Ishikawa (cell line): ENCODE measurements around the gene TUBB1.

Source experiments
- CEBPB ChIP-seq: IDR thresholded peaks from 2 replicates; pipeline ENCODE4 v1.6.1; 2012
- CREB1 ChIP-seq: IDR thresholded peaks from 2 replicates; pipeline ENCODE4 v1.6.1; 2012; ENCODE audit warnings: low read depth
- EGR1 ChIP-seq: IDR thresholded peaks from 2 replicates; pipeline ENCODE4 v1.6.1; 2012
- EP300 ChIP-seq: IDR thresholded peaks from 2 replicates; pipeline ENCODE4 v1.6.1; 2012; ENCODE audit warnings: borderline replicate concordance
- FOXM1 ChIP-seq: IDR thresholded peaks from 2 replicates; pipeline ENCODE4 v1.6.1; 2012; ENCODE audit warnings: low read depth, borderline replicate concordance
- NFIC ChIP-seq: IDR thresholded peaks from 2 replicates; pipeline ENCODE4 v1.6.1; 2012
- RAD21 ChIP-seq: IDR thresholded peaks from 2 replicates; pipeline ENCODE4 v1.6.1; 2012; ENCODE audit warnings: low read depth
- REST ChIP-seq: IDR thresholded peaks from 2 replicates; pipeline ENCODE4 v1.6.1; 2012; ENCODE audit warnings: low read depth, mild to moderate bottlenecking
- TAF1 ChIP-seq: IDR thresholded peaks from 2 replicates; pipeline ENCODE4 v1.6.1; 2012; ENCODE audit warnings: low read depth, mild to moderate bottlenecking
- TCF12 ChIP-seq: IDR thresholded peaks from 2 replicates; pipeline ENCODE4 v1.6.1; 2012; ENCODE audit warnings: low read depth
- TEAD4 ChIP-seq: IDR thresholded peaks from 2 replicates; pipeline ENCODE4 v1.6.1; 2012
- USF1 ChIP-seq: IDR thresholded peaks from 2 replicates; pipeline ENCODE4 v1.6.1; 2012
- YY1 ChIP-seq: IDR thresholded peaks from 2 replicates; pipeline ENCODE4 v1.6.1; 2012; ENCODE audit warnings: low read depth
- ZBTB7A ChIP-seq: IDR thresholded peaks from 2 replicates; pipeline ENCODE4 v1.6.1; 2012; ENCODE audit warnings: low read depth
- TF ChIP-seq, protein P1 (sequence below): IDR thresholded peaks from 2 replicates; pipeline ENCODE4 v1.6.1; 2012

Gene TUBB1

GRCh38 chr20:59020938-59021551, 1.8 kb downstream of the TUBB1 start:
- TF ChIP-seq REST (no peak), TEAD4 (no peak), CEBPB (no peak), TAF1 (no peak), NFIC (no peak), USF1 (no peak), YY1 (no peak), CREB1 (no peak), FOXM1 (no peak), EGR1 (no peak), RAD21 (no peak), ZBTB7A (no peak), TCF12 (no peak), EP300 (no peak)
- TF ChIP-seq, protein P1, sequence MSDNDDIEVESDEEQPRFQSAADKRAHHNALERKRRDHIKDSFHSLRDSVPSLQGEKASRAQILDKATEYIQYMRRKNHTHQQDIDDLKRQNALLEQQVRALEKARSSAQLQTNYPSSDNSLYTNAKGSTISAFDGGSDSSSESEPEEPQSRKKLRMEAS, result no peak

DNA sequence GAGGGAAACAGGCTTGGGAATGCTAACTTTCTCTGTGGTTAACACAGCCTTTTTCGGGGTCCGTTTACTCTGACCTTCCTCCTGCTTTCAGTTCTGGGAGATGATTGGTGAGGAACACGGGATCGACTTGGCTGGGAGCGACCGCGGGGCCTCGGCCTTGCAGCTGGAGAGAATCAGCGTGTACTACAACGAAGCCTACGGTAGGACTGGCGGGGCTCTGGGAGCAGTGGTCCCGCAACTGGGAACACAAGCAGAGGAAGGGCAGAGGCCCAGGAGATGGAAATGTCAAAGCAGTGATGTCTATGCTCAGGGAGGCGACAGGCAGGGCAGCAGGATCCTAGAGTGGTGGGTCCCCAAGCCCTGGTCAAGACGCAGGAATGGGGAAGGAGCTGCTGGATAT, 3.5 kb downstream of the TUBB1 start:
- no peak for TF ChIP-seq EGR1
- no peak for TF ChIP-seq ZBTB7A
- TF ChIP-seq, protein P1, result no peak
- no peak for TF ChIP-seq TEAD4
- TF ChIP-seq CREB1, result no peak
- TF ChIP-seq TCF12, result no peak
- TF ChIP-seq CEBPB, result no peak
- TF ChIP-seq NFIC, result no peak
- TF ChIP-seq USF1, result no peak

- TF ChIP-seq, protein P1, result no peak
- no peak for TF ChIP-seq TEAD4
- no peak for TF ChIP-seq RAD21
- no peak for TF ChIP-seq NFIC
- TF ChIP-seq TCF12, result no peak
- no peak for TF ChIP-seq REST
- no peak for TF ChIP-seq YY1
- TF ChIP-seq ZBTB7A, result no peak
- TF ChIP-seq FOXM1, result no peak
- no peak for TF ChIP-seq EGR1
- TF ChIP-seq TAF1, result no peak
- no peak for TF ChIP-seq EP300
Measured at GRCh38 chr20:59023616-59024015, 4.4 kb downstream of the TUBB1 start.

GRCh38 chr20:59024111-59024530, 4.9 kb downstream of the TUBB1 start:
- no peak for TF ChIP-seq TCF12
- no peak for TF ChIP-seq TEAD4
- no peak for TF ChIP-seq REST
- TF ChIP-seq TAF1, result no peak
- TF ChIP-seq EGR1, result no peak
- TF ChIP-seq, protein P1, result no peak
- TF ChIP-seq USF1, result no peak
